GM12892 (cell line): ENCODE results near the gene CANX.

Source experiments
- DNase-seq: peaks from one replicate; pipeline ENCODE4 v3.0.0; 2011; ENCODE audit not compliant: insufficient read length
- FAIRE-seq: peaks from 2 replicates; lab custom pipeline; 2011; peaks lifted over from hg19 to GRCh38; lab: Jason Lieb, UNC
- POLR2A ChIP-seq: IDR thresholded peaks from 2 replicates; pipeline ENCODE4 v1.6.1; 2011; ENCODE audit warnings: low read depth, low read length, control low read depth
- POLR2AphosphoS5 ChIP-seq: IDR thresholded peaks from 2 replicates; pipeline ENCODE4 v1.6.1; 2011; ENCODE audit warnings: low read depth, low read length, control low read depth
- TAF1 ChIP-seq: IDR thresholded peaks from 2 replicates; pipeline ENCODE4 v1.6.1; 2011; ENCODE audit warnings: low read depth, mild to moderate bottlenecking, control low read depth, low read length, borderline replicate concordance

CANX gene

GRCh38 chr5:179765400-179765799, 66.6 kb downstream of the CANX start:
- no peak for DNase-seq
- TF ChIP-seq POLR2A: no peak
- no peak for TF ChIP-seq TAF1
- TF ChIP-seq POLR2AphosphoS5: no peak
- no peak for FAIRE-seq

GRCh38 chr5:179766021-179766725, 67.4 kb downstream of the CANX start:
- DNase-seq (no peak), FAIRE-seq (no peak)
- no peak for TF ChIP-seq POLR2AphosphoS5
- no peak for TF ChIP-seq POLR2A
- TF ChIP-seq TAF1: no peak

GRCh38 chr5:179766726-179767455, 68.1 kb downstream of the CANX start:
- no peak for FAIRE-seq
- DNase-seq: no peak
- no peak for TF ChIP-seq TAF1
- TF ChIP-seq POLR2A: no peak
- no peak for TF ChIP-seq POLR2AphosphoS5

GRCh38 chr5:179767496-179768100, 68.8 kb downstream of the CANX start:
- FAIRE-seq: no peak
- no peak for TF ChIP-seq POLR2A
- no peak for TF ChIP-seq TAF1
- TF ChIP-seq POLR2AphosphoS5: no peak

GRCh38 chr5:179768326-179769085, 69.7 kb downstream of the CANX start:
- FAIRE-seq (no peak), DNase-seq (no peak)
- no peak for TF ChIP-seq POLR2AphosphoS5
- TF ChIP-seq POLR2A: no peak
- TF ChIP-seq TAF1: no peak

More at GRCh38 chr5:179767496-179768100, 68.8 kb downstream of the CANX start:
- DNase-seq: no peak

- DNase-seq (no peak), FAIRE-seq (no peak)
- TF ChIP-seq POLR2AphosphoS5: no peak
- no peak for TF ChIP-seq POLR2A
- no peak for TF ChIP-seq TAF1
These were observed 70.5 kb downstream of the CANX start for GRCh38 chr5:179769271-179769670.

GRCh38 chr5:179769796-179770195, 71.0 kb downstream of the CANX start:
- TF ChIP-seq POLR2AphosphoS5 (no peak), POLR2A (no peak), TAF1 (no peak)
- FAIRE-seq (no peak), DNase-seq (no peak)

GRCh38 chr5:179771311-179771895, 72.6 kb downstream of the CANX start:
- FAIRE-seq (no peak), DNase-seq (no peak)
- no peak for TF ChIP-seq TAF1

- FAIRE-seq (no peak), DNase-seq (no peak)
- TF ChIP-seq TAF1 (no peak), POLR2AphosphoS5 (no peak), POLR2A (no peak)
These were observed 73.6 kb downstream of the CANX start for GRCh38 chr5:179772351-179772750.

- TF ChIP-seq POLR2AphosphoS5 (no peak), TAF1 (no peak)
- DNase-seq (no peak), FAIRE-seq (no peak)
These were observed 74.9 kb downstream of the CANX start for GRCh38 chr5:179773686-179774040.

GRCh38 chr5:179774442-179774841, 75.7 kb downstream of the CANX start:
- DNase-seq (no peak), FAIRE-seq (no peak)

More at GRCh38 chr5:179774442-179774841, 75.7 kb downstream of the CANX start:
- no peak for TF ChIP-seq POLR2AphosphoS5
- TF ChIP-seq POLR2A: no peak
- TF ChIP-seq TAF1: no peak
